HG03108 (cell line): ENCODE data around the gene PINLYP.

Experiments used
- ATAC-seq: cut with Tn5 transposase; IDR thresholded peaks from one replicate; pipeline ENCODE4 v1.9.1; 2021; ENCODE audit warnings: moderate library complexity; ENCODE audit not compliant: unreplicated experiment

Gene PINLYP

DNA sequence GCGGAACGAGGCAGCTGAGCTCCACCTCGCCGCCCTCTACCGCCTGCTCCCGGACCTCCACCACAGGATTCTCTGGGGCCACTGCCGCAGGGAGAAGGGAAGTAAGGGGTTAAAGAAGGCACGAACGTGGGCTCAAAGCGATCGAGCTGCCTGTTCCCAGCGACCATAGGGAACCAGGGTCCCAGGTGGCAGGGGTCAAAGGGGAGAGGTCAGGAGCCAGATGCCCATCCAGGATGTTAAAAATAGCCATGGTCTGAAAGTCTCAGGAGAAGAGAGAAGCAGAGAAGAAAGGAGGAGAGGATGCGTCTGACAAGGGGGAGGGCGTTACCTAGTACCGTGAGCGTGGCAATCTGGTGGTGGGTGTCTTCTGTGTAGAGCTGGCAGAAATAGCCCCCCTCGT lies 51.2 kb downstream of the PINLYP start:
- ATAC-seq = no peak

DNA sequence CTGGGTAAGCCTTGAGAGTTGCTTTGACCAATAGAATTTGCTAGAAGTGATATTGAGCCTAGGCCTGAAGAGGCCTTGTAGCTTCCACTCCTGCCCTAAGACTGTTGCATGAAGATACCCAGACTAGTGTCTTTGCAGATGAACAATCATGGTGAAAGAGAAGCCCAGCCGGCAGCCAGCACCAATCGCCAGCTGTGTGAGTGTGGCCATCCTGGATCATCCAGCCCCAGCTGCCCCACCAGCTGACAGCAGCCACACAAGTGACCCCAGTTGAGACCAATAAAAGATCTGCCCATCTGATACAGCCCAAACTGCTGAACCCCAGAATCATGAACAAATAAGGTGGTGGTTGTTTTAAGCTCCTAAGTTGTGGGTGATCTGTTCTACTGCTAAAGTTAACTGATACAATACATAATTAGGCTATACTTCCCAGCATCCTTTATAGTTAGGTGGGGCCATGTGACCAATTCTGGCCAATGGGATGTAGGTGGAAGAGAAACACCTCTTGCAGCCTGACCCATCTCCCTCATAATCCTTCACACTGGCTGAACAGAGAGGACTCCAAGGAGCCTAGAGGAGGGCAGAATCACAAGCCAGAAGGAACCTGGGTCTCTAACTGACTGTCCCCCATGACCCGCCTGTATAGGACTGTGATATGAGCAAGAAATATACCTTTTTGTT lies 53.2 kb downstream of the PINLYP start:
- no peak for ATAC-seq

DNA sequence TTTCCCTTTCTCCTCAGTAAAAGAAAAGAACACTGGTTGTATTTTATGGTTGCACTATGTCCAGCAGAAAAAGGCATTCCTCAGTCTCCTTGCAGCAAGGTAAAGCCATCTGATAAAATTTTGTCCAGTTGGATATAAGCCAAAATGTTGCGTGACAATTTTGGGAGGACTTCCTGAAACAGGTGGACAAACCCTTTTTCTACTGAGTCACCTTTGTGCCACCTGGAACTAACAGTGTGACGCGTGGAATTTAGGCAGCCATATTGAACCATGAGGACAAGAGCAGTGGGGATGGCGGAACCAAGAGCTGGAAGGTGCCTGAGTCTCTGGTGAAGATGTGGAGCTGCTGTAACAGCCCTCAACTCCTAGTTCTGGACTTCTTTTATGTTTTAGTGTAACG lies 55.9 kb downstream of the PINLYP start:
- no peak for ATAC-seq
